ENCODE results near the gene RXFP3.

RXFP3 gene

DNA sequence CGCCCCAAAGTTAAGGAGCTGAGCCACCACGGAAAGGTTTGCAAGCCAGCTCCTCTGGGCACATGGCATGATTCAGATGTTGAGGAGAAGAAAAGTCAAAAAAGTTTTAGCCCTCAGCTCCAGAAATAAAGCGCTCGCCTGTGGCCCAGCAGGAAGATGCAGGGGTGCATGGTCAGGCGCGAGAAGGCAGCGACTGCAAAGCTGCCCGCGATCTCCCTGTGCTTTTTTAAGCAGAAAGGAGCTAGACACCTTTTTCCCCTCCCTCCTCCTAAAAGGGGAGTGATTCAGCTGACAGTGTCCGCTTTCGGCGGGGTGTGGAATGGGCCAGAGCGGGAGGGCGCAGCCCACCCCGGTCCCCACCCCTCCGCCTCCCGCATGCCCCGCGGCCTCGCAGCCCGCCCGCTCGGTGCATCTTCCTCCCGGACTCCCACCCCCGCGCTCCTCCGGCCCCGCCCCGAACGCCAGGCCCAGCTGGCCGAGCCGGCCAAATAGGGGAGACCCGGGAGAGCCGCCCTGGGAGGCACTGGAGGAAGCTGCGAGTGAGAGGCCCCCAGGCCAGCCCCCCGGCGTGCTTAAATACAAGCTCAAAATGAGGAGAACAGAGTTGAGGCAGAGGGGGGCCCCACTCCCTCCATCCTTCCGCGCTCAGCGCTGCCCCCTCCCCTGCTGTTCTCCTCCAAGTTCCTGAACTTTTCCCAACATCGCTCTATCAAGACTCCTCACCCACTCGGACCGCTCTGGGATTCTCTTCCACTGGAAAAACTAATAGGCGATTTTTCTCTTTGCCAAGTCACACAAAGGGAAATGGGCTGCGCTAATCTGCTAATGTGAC is 44.2 kb upstream of the RXFP3 start, which contains the start of gene ADAMTS12:
Gene ADAMTS12 (minus strand): TSS at position 203 of the 832 bp plus-strand sequence. CDS start 134 bp downstream, at position 69.
- Histone ChIP-seq H3K36me3 (replicated peaks) (peaks cover 2% of the 10 kb centered on the region), H3K4me3 (ENCODE audit: low read depth, low read length) (peak within 1 kb of the TSS; percentile 76), H3K27me3 (replicated peaks) (no peaks in the 10 kb centered on the region), H3K27ac (peak within 1 kb of the TSS; percentile 51)
- peak; percentile 53 for DNase-seq
- TF ChIP-seq, protein P1, sequence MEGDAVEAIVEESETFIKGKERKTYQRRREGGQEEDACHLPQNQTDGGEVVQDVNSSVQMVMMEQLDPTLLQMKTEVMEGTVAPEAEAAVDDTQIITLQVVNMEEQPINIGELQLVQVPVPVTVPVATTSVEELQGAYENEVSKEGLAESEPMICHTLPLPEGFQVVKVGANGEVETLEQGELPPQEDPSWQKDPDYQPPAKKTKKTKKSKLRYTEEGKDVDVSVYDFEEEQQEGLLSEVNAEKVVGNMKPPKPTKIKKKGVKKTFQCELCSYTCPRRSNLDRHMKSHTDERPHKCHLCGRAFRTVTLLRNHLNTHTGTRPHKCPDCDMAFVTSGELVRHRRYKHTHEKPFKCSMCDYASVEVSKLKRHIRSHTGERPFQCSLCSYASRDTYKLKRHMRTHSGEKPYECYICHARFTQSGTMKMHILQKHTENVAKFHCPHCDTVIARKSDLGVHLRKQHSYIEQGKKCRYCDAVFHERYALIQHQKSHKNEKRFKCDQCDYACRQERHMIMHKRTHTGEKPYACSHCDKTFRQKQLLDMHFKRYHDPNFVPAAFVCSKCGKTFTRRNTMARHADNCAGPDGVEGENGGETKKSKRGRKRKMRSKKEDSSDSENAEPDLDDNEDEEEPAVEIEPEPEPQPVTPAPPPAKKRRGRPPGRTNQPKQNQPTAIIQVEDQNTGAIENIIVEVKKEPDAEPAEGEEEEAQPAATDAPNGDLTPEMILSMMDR (IDR thresholded peaks at IDR 0.05; ENCODE audit: low read depth, low read length, missing control alignments) = no peak
- in situ Hi-C loops (cut with HindIII; ENCODE audit: low pct_ligation_motif_present, low sequenced_read_pairs) = no loop called here

DNA sequence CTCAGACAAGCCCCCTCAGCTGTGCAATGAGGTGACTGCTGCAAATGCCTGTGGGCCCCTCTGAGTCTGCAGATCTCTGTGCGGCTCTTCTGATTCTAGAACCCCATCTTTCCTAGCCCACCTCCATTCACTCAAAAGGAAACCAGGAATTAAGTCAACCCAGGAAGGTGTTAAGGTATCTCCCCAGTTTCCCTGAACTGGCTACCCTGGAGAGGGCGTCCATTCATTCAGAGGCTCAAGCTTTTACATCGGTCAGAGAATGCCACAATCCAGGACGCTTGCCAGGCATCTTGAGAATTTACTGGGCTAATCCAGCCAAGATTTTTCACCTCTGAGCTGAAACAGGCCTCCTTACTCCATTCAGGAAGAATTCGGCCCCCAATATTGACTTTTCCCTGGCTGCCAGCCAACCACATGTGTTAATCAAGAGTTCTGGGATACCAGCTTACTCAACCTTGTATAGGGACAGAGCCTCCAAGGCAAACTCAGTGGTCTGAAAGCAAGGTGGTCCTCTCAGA is 43.5 kb upstream of the RXFP3 start:
- Histone ChIP-seq H3K4me3 (ENCODE audit: low read depth, low read length) (peak overlapping the region; percentile 76), H3K36me3 (replicated peaks) (peaks cover 2% of the 10 kb centered on the region), H3K27ac (peak overlapping the region; percentile 47), H3K27me3 (replicated peaks) (no peaks in the 10 kb centered on the region)
- peak; percentile 83 for DNase-seq
- TF ChIP-seq, protein P1 (IDR thresholded peaks at IDR 0.05; ENCODE audit: low read depth, low read length, missing control alignments) = no peak
- in situ Hi-C loops (cut with HindIII; ENCODE audit: low pct_ligation_motif_present, low sequenced_read_pairs) = no loop called here

DNA sequence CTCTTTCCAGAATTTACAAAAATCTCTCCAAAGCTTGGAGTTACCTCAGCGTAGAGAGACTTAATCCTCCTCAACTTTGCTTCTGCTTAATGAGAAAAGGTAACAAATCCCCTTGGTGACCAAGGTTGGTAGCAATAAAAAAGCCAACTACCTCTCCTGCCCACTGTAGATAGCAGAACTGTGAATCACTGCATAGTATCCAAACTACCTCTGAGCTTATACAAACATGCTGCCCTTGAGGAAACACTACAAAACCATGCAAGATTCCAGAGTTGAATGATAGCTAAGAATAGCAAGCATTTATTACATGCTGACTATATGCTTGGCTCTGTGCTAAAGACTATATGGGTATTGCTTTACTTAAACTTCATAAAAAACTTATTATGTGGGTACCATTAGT is 41.6 kb upstream of the RXFP3 start:
- in situ Hi-C loops (cut with HindIII; ENCODE audit: low pct_ligation_motif_present, low sequenced_read_pairs) = no loop called here
- Histone ChIP-seq H3K4me3 (ENCODE audit: low read depth, low read length) (no peak overlapping the region), H3K27me3 (replicated peaks) (no peaks in the 10 kb centered on the region), H3K36me3 (replicated peaks) (no peaks in the 10 kb centered on the region), H3K27ac (no peak overlapping the region)
- DNase-seq = peak; percentile 54
- TF ChIP-seq, protein P1 (IDR thresholded peaks at IDR 0.05; ENCODE audit: low read depth, low read length, missing control alignments) = no peak

DNA sequence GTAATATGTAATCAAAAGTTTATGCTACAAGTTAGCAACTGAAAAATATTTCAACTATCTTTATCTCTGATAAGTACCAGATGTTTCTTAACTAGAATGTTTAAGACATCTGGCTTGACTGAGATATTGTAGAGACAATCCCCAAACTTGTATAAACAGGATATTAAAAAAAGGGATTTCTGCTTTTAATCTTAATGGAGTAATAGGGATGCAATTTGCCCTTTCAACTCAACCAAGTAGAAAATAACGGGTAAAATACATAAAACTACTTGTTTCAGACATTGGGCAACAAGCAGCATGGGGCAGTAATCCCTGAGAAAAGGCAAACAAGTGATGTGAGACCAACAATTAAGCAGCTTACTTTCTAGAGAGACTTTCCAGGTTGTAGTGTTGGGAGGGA is 35.0 kb upstream of the RXFP3 start:
- no peak for DNase-seq
- in situ Hi-C loops (cut with HindIII; ENCODE audit: low pct_ligation_motif_present, low sequenced_read_pairs) = no loop called here
- Histone ChIP-seq H3K27me3 (replicated peaks) (no peaks in the 10 kb centered on the region), H3K4me3 (ENCODE audit: low read depth, low read length) (no peak overlapping the region), H3K27ac (no peak overlapping the region), H3K36me3 (replicated peaks) (no peaks in the 10 kb centered on the region)
- TF ChIP-seq, protein P1 (IDR thresholded peaks at IDR 0.05; ENCODE audit: low read depth, low read length, missing control alignments) = no peak

DNA sequence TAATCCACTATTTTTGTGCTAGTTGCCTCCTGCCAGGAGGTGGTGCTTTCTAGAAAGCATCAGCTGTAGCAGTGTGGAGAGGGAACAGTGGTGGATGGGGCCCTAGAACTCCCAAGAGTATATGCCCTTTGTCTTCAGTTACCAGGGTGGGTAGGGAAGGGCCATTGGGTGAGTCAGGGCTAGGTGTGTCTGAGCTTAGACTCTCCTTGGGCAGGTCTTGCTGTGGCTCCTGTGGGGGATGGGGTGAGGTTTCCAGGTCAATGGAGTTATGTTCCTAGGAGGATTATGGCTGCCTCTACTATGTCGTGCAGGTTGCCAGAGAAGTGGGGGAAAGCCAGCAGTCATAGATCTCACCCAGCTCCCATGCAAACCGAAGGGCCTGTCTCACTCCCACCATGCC is 33.1 kb upstream of the RXFP3 start:
- TF ChIP-seq, protein P1 (IDR thresholded peaks at IDR 0.05; ENCODE audit: low read depth, low read length, missing control alignments) = no peak
- Histone ChIP-seq H3K4me3 (ENCODE audit: low read depth, low read length) (no peak overlapping the region), H3K27ac (no peak overlapping the region), H3K36me3 (replicated peaks) (no peaks in the 10 kb centered on the region), H3K27me3 (replicated peaks) (no peaks in the 10 kb centered on the region)
- in situ Hi-C loops (cut with HindIII; ENCODE audit: low pct_ligation_motif_present, low sequenced_read_pairs) = no loop called here
- DNase-seq = no peak

Measured in brain microvascular endothelial cell (primary cell).